K562 (cell line): ENCODE results near the gene DDX54. TPM values are rescaled to one million over a fixed set of nuclear protein-coding genes. Genes with fewer than 3 reads are reported as not detected.

ENCODE experiments used
- ARID1B ChIP-seq: fragments of 450-650 bp; IDR thresholded peaks from 2 replicates; pipeline ENCODE4 v1.6.1; 2016; ENCODE audit warnings: antibody characterized with exemption, mild to moderate bottlenecking, inconsistent platforms
- CBFA2T2 ChIP-seq: fragments of 450-650 bp; conservative IDR thresholded peaks from 2 replicates; pipeline ENCODE4 v1.6.1; 2017; ENCODE audit warnings: mild to moderate bottlenecking
- ELF1 ChIP-seq: fragments of 200-800 bp; sonication (Bioruptor generic); IDR thresholded peaks from 2 replicates; pipeline ENCODE4 v1.6.1; 2016; ENCODE audit warnings: missing genetic modification characterization, missing compliant biosample characterization
- EP400 ChIP-seq: fragments of 450-650 bp; IDR thresholded peaks from 2 replicates; pipeline ENCODE4 v1.6.1; 2017; ENCODE audit warnings: antibody characterized with exemption, mild to moderate bottlenecking, moderate library complexity
- FOS ChIP-seq: IDR thresholded peaks from 3 replicates; pipeline ENCODE4 v1.6.1; 2011; ENCODE audit not compliant: insufficient read length; ENCODE audit errors: extremely low read depth
- FOXA3 ChIP-seq, 2 experiments: fragments of 450-650 bp in 1 of 2; sonication (generic) in 1 of 2; formaldehyde crosslinking; IDR thresholded peaks in 1 of 2; conservative IDR thresholded peaks in 1 of 2; 2 replicates each; pipeline versions ENCODE4 v1.4.0 to v1.8.0; 2020 to 2022; ENCODE audit warnings: mild to moderate bottlenecking in 2 of 2, missing genetic modification reagents in 1 of 2
- GABPB1 ChIP-seq: sonication (generic); formaldehyde crosslinking; IDR thresholded peaks from 2 replicates; pipeline ENCODE4 v1.8.0; 2022; ENCODE audit warnings: mild to moderate bottlenecking, missing genetic modification reagents
- JUND ChIP-seq, 2 experiments: IDR thresholded peaks; 2 replicates in 1 of 2; 3 replicates in 1 of 2; pipeline ENCODE4 v1.6.1; 2011; ENCODE audit warnings: borderline replicate concordance in 2 of 2, low read depth in 2 of 2, low read length in 2 of 2, improper control_type of control experiment in 1 of 2, missing biosample characterization in 1 of 2, missing genetic modification characterization in 1 of 2, missing genetic modification reagents in 1 of 2
- MBD2 ChIP-seq: sonication (generic); IDR thresholded peaks from 2 replicates; pipeline ENCODE4 v1.6.1; 2016; ENCODE audit warnings: low read depth, borderline replicate concordance
- NR2F6 ChIP-seq: fragments of 450-650 bp; formaldehyde crosslinking; IDR thresholded peaks from 2 replicates; pipeline ENCODE4 v1.4.0; 2020; ENCODE audit warnings: mild to moderate bottlenecking
- NRF1 ChIP-seq, 2 experiments: fragments of 450-650 bp; IDR thresholded peaks in 1 of 2; conservative IDR thresholded peaks in 1 of 2; 2 replicates each; pipeline ENCODE4 v1.6.1; 2014; ENCODE audit warnings: mild to moderate bottlenecking in 2 of 2
- POLR2AphosphoS5 ChIP-seq: IDR thresholded peaks from 2 replicates; pipeline ENCODE4 v1.6.1; 2011; ENCODE audit warnings: mild to moderate bottlenecking, low read depth, low read length, moderate library complexity; ENCODE audit not compliant: control insufficient read depth, insufficient read depth
- PTTG1 ChIP-seq: fragments of 450-650 bp; IDR thresholded peaks from 2 replicates; pipeline ENCODE4 v1.6.1; 2016; ENCODE audit warnings: low read depth, mild to moderate bottlenecking, missing genetic modification characterization, missing compliant biosample characterization
- SMARCA5 ChIP-seq: fragments of 450-650 bp; IDR thresholded peaks from 2 replicates; pipeline ENCODE4 v1.6.1; 2016
- TCF3 ChIP-seq: sonication (generic); formaldehyde crosslinking; IDR thresholded peaks from 2 replicates; pipeline ENCODE4 v1.4.0; 2020; ENCODE audit warnings: mild to moderate bottlenecking, missing genetic modification reagents
- TFAM ChIP-seq: fragments of 250-450 bp; sonication (Bioruptor Pico); conservative IDR thresholded peaks from 2 replicates; pipeline ENCODE4 v1.5.0; 2021; ENCODE audit warnings: mild to moderate bottlenecking, moderate library complexity
- ZNF316 ChIP-seq: fragments of 450-650 bp; IDR thresholded peaks from 2 replicates; pipeline ENCODE4 v1.6.1; 2016
- polyA plus RNA-seq, 8 experiments: library from polyadenylated mRNA; depleted of rRNA in 4 of 8; stranded (reverse) in 5 of 8; unstranded in 3 of 8; fragments of >200 nt; fragmentation: Nextera tagmentation in 2 of 8; fragmentation: Illumina TruSeq in 1 of 8; extraction: Ambion mirVana in 2 of 8; extraction: Trizol in 1 of 8; gene quantifications; 2 replicates each; pipeline versions ENCODE4 v1.2.1 to v1.2.3, GENCODE V29; 2011 to 2014; ENCODE audit warnings: inconsistent platforms in 1 of 8, missing spikeins in 1 of 8
- total RNA-seq, 7 experiments: library from RNA; depleted of rRNA in 6 of 7; stranded (reverse); fragments of >200 nt in 6 of 7; fragmentation: Illumina TruSeq in 2 of 7; extraction: Trizol in 2 of 7; gene quantifications; 2 replicates each; pipeline versions ENCODE4 v1.2.1 to v1.2.3, GENCODE V29; 2011 to 2021; ENCODE audit warnings: low replicate concordance in 1 of 7
- TF ChIP-seq, protein P1 (sequence below), 2 experiments: fragments of 150-350 bp in 1 of 2; IDR thresholded peaks; 2 replicates each; pipeline ENCODE4 v1.6.1; 2012 to 2016; ENCODE audit warnings: low read depth in 2 of 2, low read length in 2 of 2, mild to moderate bottlenecking in 1 of 2, moderate library complexity in 1 of 2
- TF ChIP-seq, protein P2 (sequence below): sonication (generic); formaldehyde crosslinking; IDR thresholded peaks from 2 replicates; pipeline ENCODE4 v1.8.1; 2023; ENCODE audit warnings: mild to moderate bottlenecking, missing genetic modification reagents
- TF ChIP-seq, protein P3 (sequence below), 2 experiments: fragments of 450-650 bp in 1 of 2; sonication (generic) in 1 of 2; formaldehyde crosslinking in 1 of 2; IDR thresholded peaks in 1 of 2; conservative IDR thresholded peaks in 1 of 2; 2 replicates each; pipeline versions ENCODE4 v1.6.1 to v1.8.1; 2016 to 2023; ENCODE audit warnings: mild to moderate bottlenecking in 2 of 2, moderate library complexity in 2 of 2, inconsistent platforms in 1 of 2, missing genetic modification reagents in 1 of 2

Gene DDX54
- total and polyA plus RNA-seq, 9 of the 15 experiments (the other 6 are each of a cell fraction or from before 2014, with no cell fraction given), result 1.4 to 135 (median 51.4) TPM

DNA sequence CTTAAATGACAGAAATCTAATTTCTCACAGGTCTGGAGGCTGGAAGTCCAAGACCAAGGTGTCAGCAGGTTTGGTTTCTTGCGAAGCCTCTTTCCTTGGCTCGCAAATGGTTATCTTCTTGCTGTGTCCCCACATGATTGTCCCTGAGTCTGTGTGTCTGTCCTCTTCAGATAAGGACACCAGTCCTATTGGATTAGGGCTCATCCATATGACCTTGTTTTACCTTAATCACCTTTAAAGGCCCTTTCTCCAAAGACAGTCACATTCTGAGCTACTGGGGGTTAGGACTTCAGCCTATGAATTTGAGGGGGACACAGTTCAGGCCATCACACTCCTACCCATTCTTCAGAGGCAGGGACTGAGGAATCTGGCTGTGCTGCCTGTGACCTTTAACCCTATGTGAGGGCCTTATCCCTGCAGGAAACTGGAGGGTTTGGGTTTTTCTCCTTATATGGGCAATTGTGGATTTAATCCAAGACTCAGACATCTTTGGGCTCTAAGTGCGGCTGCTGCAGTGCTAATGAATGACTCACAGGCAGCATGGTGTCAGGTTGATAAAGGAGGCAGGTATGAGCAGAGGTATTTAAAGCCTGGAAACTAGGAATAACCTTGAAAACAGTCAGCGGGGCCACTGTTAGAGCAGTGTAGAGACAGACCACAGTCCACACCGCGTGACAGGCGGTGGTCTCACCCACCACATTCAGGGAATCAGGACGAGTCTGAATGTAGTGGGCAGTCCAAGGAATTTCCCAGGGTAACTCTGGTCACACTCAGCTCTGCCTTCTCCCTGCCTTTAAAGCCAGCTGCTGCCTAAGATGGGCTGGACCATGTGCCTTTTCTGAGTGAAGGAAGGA, 46.2 kb upstream of the DDX54 start (continued):
- TF ChIP-seq, protein P1, sequence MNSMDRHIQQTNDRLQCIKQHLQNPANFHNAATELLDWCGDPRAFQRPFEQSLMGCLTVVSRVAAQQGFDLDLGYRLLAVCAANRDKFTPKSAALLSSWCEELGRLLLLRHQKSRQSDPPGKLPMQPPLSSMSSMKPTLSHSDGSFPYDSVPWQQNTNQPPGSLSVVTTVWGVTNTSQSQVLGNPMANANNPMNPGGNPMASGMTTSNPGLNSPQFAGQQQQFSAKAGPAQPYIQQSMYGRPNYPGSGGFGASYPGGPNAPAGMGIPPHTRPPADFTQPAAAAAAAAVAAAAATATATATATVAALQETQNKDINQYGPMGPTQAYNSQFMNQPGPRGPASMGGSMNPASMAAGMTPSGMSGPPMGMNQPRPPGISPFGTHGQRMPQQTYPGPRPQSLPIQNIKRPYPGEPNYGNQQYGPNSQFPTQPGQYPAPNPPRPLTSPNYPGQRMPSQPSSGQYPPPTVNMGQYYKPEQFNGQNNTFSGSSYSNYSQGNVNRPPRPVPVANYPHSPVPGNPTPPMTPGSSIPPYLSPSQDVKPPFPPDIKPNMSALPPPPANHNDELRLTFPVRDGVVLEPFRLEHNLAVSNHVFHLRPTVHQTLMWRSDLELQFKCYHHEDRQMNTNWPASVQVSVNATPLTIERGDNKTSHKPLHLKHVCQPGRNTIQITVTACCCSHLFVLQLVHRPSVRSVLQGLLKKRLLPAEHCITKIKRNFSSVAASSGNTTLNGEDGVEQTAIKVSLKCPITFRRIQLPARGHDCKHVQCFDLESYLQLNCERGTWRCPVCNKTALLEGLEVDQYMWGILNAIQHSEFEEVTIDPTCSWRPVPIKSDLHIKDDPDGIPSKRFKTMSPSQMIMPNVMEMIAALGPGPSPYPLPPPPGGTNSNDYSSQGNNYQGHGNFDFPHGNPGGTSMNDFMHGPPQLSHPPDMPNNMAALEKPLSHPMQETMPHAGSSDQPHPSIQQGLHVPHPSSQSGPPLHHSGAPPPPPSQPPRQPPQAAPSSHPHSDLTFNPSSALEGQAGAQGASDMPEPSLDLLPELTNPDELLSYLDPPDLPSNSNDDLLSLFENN (IDR thresholded peaks at IDR 0.05; ENCODE audit: low read depth in 2 of 2, low read length in 2 of 2), result peak in 1 of 2 experiments; percentile 38; a peak in 1 of 4 replicates
- TF ChIP-seq TFAM (CRISPR knock-in tag) (no peak), FOXA3 (CRISPR knock-in tag; conservative IDR thresholded peaks at IDR 0.05 in 1 of 2, IDR thresholded peaks at IDR 0.05 in 1 of 2) (no peak), ELF1 (tag) (peak; percentile 51; the same call in 1 of the 2 replicates), PTTG1 (tag) (peak; percentile 34), JUND (IDR thresholded peaks at IDR 0.05; ENCODE audit: borderline replicate concordance, low read depth, low read length) (peak; percentile 94), JUND (tag; IDR thresholded peaks at IDR 0.05; ENCODE audit: borderline replicate concordance, low read depth, low read length) (peak; percentile 82; the same call in 1 of the 3 replicates), SMARCA5 (peak; percentile 9; the same call in 1 of the 2 replicates), ARID1B (peak; percentile 86), NR2F6 (CRISPR knock-in tag) (0 out of 2 replicates have a peak, but pooled peaks have one; percentile 47), NRF1 (conservative IDR thresholded peaks at IDR 0.05 in 1 of 2, IDR thresholded peaks at IDR 0.05 in 1 of 2) (0 out of 4 replicates have a peak, but pooled peaks of 1 of the 2 experiments have one; percentile 19), ZNF316 (peak; percentile 10; the same call in 1 of the 2 replicates), GABPB1 (CRISPR knock-in tag) (peak; percentile 47; the same call in 1 of the 2 replicates), MBD2 (0 out of 2 replicates have a peak, but pooled peaks have one; percentile 17), EP400 (peak; percentile 22; the same call in 1 of the 2 replicates), POLR2AphosphoS5 (peak; percentile 52), TCF3 (peak; percentile 82), CBFA2T2 (peak; percentile 89), FOS (peak; percentile 57)
- TF ChIP-seq, protein P2, sequence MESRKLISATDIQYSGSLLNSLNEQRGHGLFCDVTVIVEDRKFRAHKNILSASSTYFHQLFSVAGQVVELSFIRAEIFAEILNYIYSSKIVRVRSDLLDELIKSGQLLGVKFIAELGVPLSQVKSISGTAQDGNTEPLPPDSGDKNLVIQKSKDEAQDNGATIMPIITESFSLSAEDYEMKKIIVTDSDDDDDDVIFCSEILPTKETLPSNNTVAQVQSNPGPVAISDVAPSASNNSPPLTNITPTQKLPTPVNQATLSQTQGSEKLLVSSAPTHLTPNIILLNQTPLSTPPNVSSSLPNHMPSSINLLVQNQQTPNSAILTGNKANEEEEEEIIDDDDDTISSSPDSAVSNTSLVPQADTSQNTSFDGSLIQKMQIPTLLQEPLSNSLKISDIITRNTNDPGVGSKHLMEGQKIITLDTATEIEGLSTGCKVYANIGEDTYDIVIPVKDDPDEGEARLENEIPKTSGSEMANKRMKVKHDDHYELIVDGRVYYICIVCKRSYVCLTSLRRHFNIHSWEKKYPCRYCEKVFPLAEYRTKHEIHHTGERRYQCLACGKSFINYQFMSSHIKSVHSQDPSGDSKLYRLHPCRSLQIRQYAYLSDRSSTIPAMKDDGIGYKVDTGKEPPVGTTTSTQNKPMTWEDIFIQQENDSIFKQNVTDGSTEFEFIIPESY, result 0 out of 2 replicates have a peak, but pooled peaks have one; percentile 11
- TF ChIP-seq, protein P3, sequence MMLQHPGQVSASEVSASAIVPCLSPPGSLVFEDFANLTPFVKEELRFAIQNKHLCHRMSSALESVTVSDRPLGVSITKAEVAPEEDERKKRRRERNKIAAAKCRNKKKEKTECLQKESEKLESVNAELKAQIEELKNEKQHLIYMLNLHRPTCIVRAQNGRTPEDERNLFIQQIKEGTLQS (IDR thresholded peaks at IDR 0.05), result peak; percentile 89
- TF ChIP-seq, protein P3 (CRISPR knock-in tag; conservative IDR thresholded peaks at IDR 0.05), result peak; percentile 78; the same call in 1 of the 2 replicates
